Ovary (tissue), 9 donors: ENCODE results near the gene MTM1. TPM values are rescaled to one million over a fixed set of nuclear protein-coding genes. Genes with fewer than 3 reads are reported as not detected.

Source experiments
- DNase-seq, 5 donors: peaks; one replicate each; pipeline ENCODE4 v3.0.0-alpha.2; 2019 to 2020
- H3K27ac ChIP-seq, 2 donors: fragments of 200-600 bp; one replicate each; pipeline versions ENCODE4 v1.5.1 to v1.8.0; 2019 to 2022
- H3K27me3 ChIP-seq: fragments of 200-600 bp; one replicate; pipeline ENCODE4 v1.8.0; 2022
- H3K36me3 ChIP-seq: fragments of 200-600 bp; sonication (generic); one replicate; pipeline ENCODE4 v1.5.1; 2019
- H3K4me1 ChIP-seq: one replicate; pipeline ENCODE4 v1.8.1; 2013; ENCODE audit warnings: mild to moderate bottlenecking, moderate library complexity; ENCODE audit not compliant: insufficient read depth
- H3K4me3 ChIP-seq: fragments of 200-600 bp; sonication (generic); one replicate; pipeline ENCODE4 v1.5.1; 2017
- H3K9me3 ChIP-seq, 2 donors: fragments of 200-600 bp in 1 of 2; sonication (generic) in 1 of 2; one replicate each; pipeline versions ENCODE4 v1.5.1 to v1.8.1; 2013 to 2019; ENCODE audit warnings: mild to moderate bottlenecking in 1 of 2, moderate library complexity in 1 of 2
- CTCF ChIP-seq, 3 donors: fragments of 450-650 bp in 2 of 3; fragments of 200-600 bp in 1 of 3; IDR thresholded peaks; one replicate each; pipeline versions ENCODE4 v1.5.1 to v1.8.0; 2016 to 2022; ENCODE audit warnings: antibody characterized with exemption in 3 of 3, mild to moderate bottlenecking in 1 of 3
- EP300 ChIP-seq: sonication (generic); formaldehyde crosslinking; IDR thresholded peaks from one replicate; pipeline ENCODE4 v1.6.1; 2017; ENCODE audit warnings: antibody characterized with exemption
- POLR2A ChIP-seq: fragments of 450-650 bp; IDR thresholded peaks from one replicate; pipeline ENCODE4 v1.6.1; 2017; ENCODE audit warnings: antibody characterized with exemption, mild to moderate bottlenecking, moderate library complexity
- WGBS, 3 donors: extraction: QIAGEN DNeasy Blood & Tissue Kit in 1 of 3; methylation state at CpG; one replicate each; pipeline versions ENCODE4 v1.1.5 to v1.1.7; 2013 to 2017; 5-methylcytosine and 5-hydroxymethylcytosine counted together
- intact Hi-C, 4 donors: fragments of 100-400 bp; cut with DNase I; formaldehyde crosslinking; loops; one replicate each; pipeline versions ENCODE4 v1.11.0 to v1.15.1; 2022 to 2023
- polyA plus RNA-seq, 2 donors: library from polyadenylated mRNA; stranded (reverse); fragments of 200-250 nt in 1 of 2; fragments of 350-450 nt in 1 of 2; fragmentation: Illumina TruSeq in 1 of 2; extraction: RNeasy Lipid Tissue Mini Kit (QIAGEN cat#74804) in 1 of 2; gene quantifications; one replicate each; pipeline ENCODE4 v1.2.3, GENCODE V29; 2013 to 2014
- total RNA-seq, 7 donors: library from RNA; depleted of rRNA in 2 of 7; stranded (reverse); fragments of >200 nt in 2 of 7; fragmentation: NEBNext Ultra II Directional in 3 of 7; extraction: Animal tissue kit (Norgen Biotek cat#: 25700) in 3 of 7; gene quantifications; one replicate each; pipeline versions ENCODE4 v1.1.0 to v1.2.4, GENCODE V29; 2016 to 2023
- donor health status: DM: no; HTN: no; CAD: no; lungs with moderate emphysema.
- donor health status: DM: no; HTN: no; CAD: no.
- donor health status: Bipolar disorder and iron deficiency.
- donor health status: DM: yes; HTN: yes; CAD: no.
- donor health status: DM: no; HTN: no; CAD: no.
- donor health status: DM: yes; HTN: yes; CAD: no.

The MTM1 gene
- total and polyA plus RNA-seq, 9 donors: 8.8 to 28.3 (median 23.4) TPM

GRCh38 chrX:150599226-150599625 lies 30.8 kb downstream of the MTM1 start:
- 42 to 77% (median 77%) methylated on average over 1 of the region's 1 CpG for WGBS, 3 donors

GRCh38 chrX:150602296-150602695 lies 33.9 kb downstream of the MTM1 start:
- TF ChIP-seq POLR2A (no peak), EP300 (no peak), CTCF (IDR thresholded peaks at IDR 0.05) (no peak)
- intact Hi-C loops: no loop called here
- Histone ChIP-seq H3K36me3 (no peaks in the 10 kb centered on the region), H3K4me1 (peaks cover 6% of the 10 kb centered on the region), H3K9me3 (no peaks in the 10 kb centered on the region), H3K27me3 (no peaks in the 10 kb centered on the region), H3K4me3 (no peak overlapping the region), H3K27ac (no peak overlapping the region)
- DNase-seq: no peak

More at GRCh38 chrX:150599226-150599625, 30.8 kb downstream of the MTM1 start:
- no peaks in the 10 kb centered on the region for H3K27me3 ChIP-seq
- TF ChIP-seq CTCF (IDR thresholded peaks at IDR 0.05): no peak
- TF ChIP-seq EP300: no peak
- TF ChIP-seq POLR2A: no peak
- H3K9me3 ChIP-seq: no peaks in the 10 kb centered on the region
- no peaks in the 10 kb centered on the region for H3K4me1 ChIP-seq
- H3K4me3 ChIP-seq: no peak overlapping the region
- no peaks in the 10 kb centered on the region for H3K36me3 ChIP-seq
- intact Hi-C loops: no loop called here
- H3K27ac ChIP-seq: no peak overlapping the region
- no peak for DNase-seq

- Histone ChIP-seq H3K27me3 (no peaks in the 10 kb centered on the region), H3K4me1 (peaks cover 6% of the 10 kb centered on the region), H3K9me3 (no peaks in the 10 kb centered on the region), H3K27ac (no peak overlapping the region), H3K4me3 (no peak overlapping the region), H3K36me3 (no peaks in the 10 kb centered on the region)
- TF ChIP-seq POLR2A: no peak
- no peak for TF ChIP-seq CTCF (IDR thresholded peaks at IDR 0.05)
- no peak for TF ChIP-seq EP300
- no peak for DNase-seq
- intact Hi-C loops: no loop called here
- WGBS, 3 donors: 76 to 85% (median 81%) methylated on average over 3 of the region's 3 CpGs
These were observed 34.3 kb downstream of the MTM1 start for GRCh38 chrX:150602743-150603142.

DNA sequence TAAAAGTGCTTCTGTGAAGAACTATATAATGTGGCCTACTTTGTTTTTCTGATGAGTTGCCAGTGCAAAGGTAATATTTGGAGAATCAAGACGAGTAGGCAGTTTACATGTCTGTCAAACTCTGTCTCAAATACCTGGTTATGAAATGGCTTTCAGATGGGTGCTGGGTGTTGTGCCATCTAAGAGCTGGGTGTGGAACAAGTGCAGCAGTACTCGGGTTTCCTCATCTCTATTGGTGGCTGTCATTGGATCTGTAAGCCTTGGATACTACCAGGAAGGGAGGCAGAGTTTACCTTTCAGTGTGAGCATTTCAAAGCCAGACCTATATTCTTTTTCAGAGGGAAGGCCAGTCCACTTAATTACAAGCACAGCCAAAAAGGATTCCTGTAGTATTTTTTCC lies 37.2 kb downstream of the MTM1 start:
- H3K27me3 ChIP-seq: no peaks in the 10 kb centered on the region
- TF ChIP-seq POLR2A (no peak), CTCF (IDR thresholded peaks at IDR 0.05) (no peak), EP300 (no peak)
- intact Hi-C loops: no loop called here
- peaks cover 6% of the 10 kb centered on the region for H3K4me1 ChIP-seq
- H3K36me3 ChIP-seq: no peaks in the 10 kb centered on the region
- H3K4me3 ChIP-seq: no peak overlapping the region
- no peaks in the 10 kb centered on the region for H3K9me3 ChIP-seq
- H3K27ac ChIP-seq: peak overlapping the region in 1 of 2 donors; percentile 59
- DNase-seq: no peak
- 26 to 30% (median 30%) methylated on average over 2 of the region's 2 CpGs for WGBS, 3 donors

- Histone ChIP-seq H3K27me3 (no peaks in the 10 kb centered on the region), H3K4me1 (peaks cover 6% of the 10 kb centered on the region), H3K4me3 (no peak overlapping the region), H3K36me3 (no peaks in the 10 kb centered on the region), H3K27ac (no peak overlapping the region), H3K9me3 (no peaks in the 10 kb centered on the region)
- 88 to 94% (median 91%) methylated on average over 5 of the region's 5 CpGs for WGBS, 3 donors
- intact Hi-C loops: no loop called here
- TF ChIP-seq POLR2A (no peak), CTCF (IDR thresholded peaks at IDR 0.05) (no peak), EP300 (no peak)
- no peak for DNase-seq
These were observed 38.8 kb downstream of the MTM1 start for GRCh38 chrX:150607201-150607600.
